NOMO-1 (cell line): ENCODE results near the gene ADAR.

Experiments used
- DNase-seq, 2 experiments: peaks; one replicate each; lab custom pipeline; 2025; ENCODE audit not compliant: unreplicated experiment in 2 of 2; lab: John Stamatoyannopoulos, UW

The ADAR gene

GRCh38 chr1:154533952-154534844, 73.8 kb downstream of the ADAR start:
- DNase-seq, result no peak
